Measurements from ENCODE around the gene GDA. TPM values are rescaled to one million over a fixed set of nuclear protein-coding genes. Genes with fewer than 3 reads are reported as not detected.

GDA gene
- total RNA-seq, 1 experiment from 2014 or later: 49.4 TPM

GRCh38 chr9:72292256-72292682 lies 143.0 kb downstream of the GDA start:
- H3K4me3 ChIP-seq (replicated peaks in 1 of 2; ENCODE audit: low read depth in 1 of 2, low read length in 2 of 2): no peak overlapping the region
- intact Hi-C loops (cut with micrococcal nuclease): loop anchor here (1.0 to 5.0 kb wide), 4 partner anchors 73 to 461 kb away; partner anchors contain the start of gene ZFAND5
- no peaks in the 10 kb centered on the region for H3K9me2 ChIP-seq (ENCODE audit: insufficient read depth)
- H3K9ac ChIP-seq (ENCODE audit: low read length): no peak overlapping the region
- peak overlapping the region; percentile 99 for H2AFZ ChIP-seq (ENCODE audit: low read depth, low read length, poor library complexity, severe bottlenecking)
- no peaks in the 10 kb centered on the region for H3K9me3 ChIP-seq (ENCODE audit: control insufficient read depth in 1 of 2, insufficient read depth in 1 of 2, low read depth in 1 of 2, low read length in 2 of 2)
- peak overlapping the region; percentile 32 for H3K4me2 ChIP-seq (ENCODE audit: low read length)
- no peaks in the 10 kb centered on the region for H3K36me3 ChIP-seq (ENCODE audit: control insufficient read depth in 1 of 2, insufficient read depth in 2 of 2, low read length in 2 of 2)
- H3K4me1 ChIP-seq (ENCODE audit: control insufficient read depth in 1 of 2, insufficient read depth in 2 of 2, low read length in 2 of 2): peaks cover 0 to 20% of the 10 kb centered on the region in 2 experiments; a peak in 3 of 4 replicates
- RAD21 ChIA-PET (ENCODE audit: low non-redundant PET in 1 of 2, low total read pairs in 2 of 2, uncharacterized antibody in 2 of 2, unreplicated experiment in 2 of 2): interaction anchor here in 1 of 2 experiments (0.9 kb wide), 1 partner anchor 460 kb away, joined by 3 read pairs; no protein-coding TSS in a partner anchor
- ATAC-seq: peak; percentile 72
- CTCF ChIA-PET: interaction anchor here (0.9 to 1.9 kb wide), 6 partner anchors 11 to 530 kb away, joined by 3 to 11 read pairs (median 5); no protein-coding TSS in a partner anchor
- no peaks in the 10 kb centered on the region for H3K79me2 ChIP-seq (ENCODE audit: insufficient read depth, low read length)
- H3K27me3 ChIP-seq (ENCODE audit: insufficient read depth, low read length): no peaks in the 10 kb centered on the region
- POLR2A ChIA-PET: interaction anchor here (0.8 to 2.7 kb wide), 2 partner anchors 13 to 227 kb away, joined by 3 to 10 read pairs; no protein-coding TSS in a partner anchor
- TF ChIP-seq SRF (IDR thresholded peaks at IDR 0.05; ENCODE audit: low read depth) (peak; percentile 34; the same call in 1 of the 2 replicates), CTCF (IDR thresholded peaks at IDR 0.05 in 2 of 3, conservative IDR thresholded peaks at IDR 0.05 in 1 of 3; ENCODE audit: borderline replicate concordance in 1 of 3, insufficient read depth in 1 of 3, low read depth in 2 of 3, low read length in 2 of 3) (peak; percentile 41 to 72 (median 61); a peak in 4 of 6 replicates), RAD21 (IDR thresholded peaks at IDR 0.05; ENCODE audit: low read depth) (peak; percentile 81), SP1 (IDR thresholded peaks at IDR 0.05; ENCODE audit: low read depth) (no peak)
- DNase-seq (ENCODE audit: low read depth, low spot score): no peak
- no TSS peak for BruUV-seq (replicated peaks)
- H4K20me1 ChIP-seq (ENCODE audit: insufficient read depth): no peaks in the 10 kb centered on the region
- no peak overlapping the region for H3K27ac ChIP-seq (ENCODE audit: low read depth, low read length)

- Histone ChIP-seq H3K4me3 (replicated peaks in 1 of 2; ENCODE audit: low read depth in 1 of 2, low read length in 2 of 2) (no peak overlapping the region), H3K79me2 (ENCODE audit: insufficient read depth, low read length) (no peaks in the 10 kb centered on the region), H3K27me3 (ENCODE audit: insufficient read depth, low read length) (no peaks in the 10 kb centered on the region), H3K27ac (ENCODE audit: low read depth, low read length) (no peak overlapping the region), H3K36me3 (ENCODE audit: control insufficient read depth in 1 of 2, insufficient read depth in 2 of 2, low read length in 2 of 2) (no peaks in the 10 kb centered on the region), H4K20me1 (ENCODE audit: insufficient read depth) (no peaks in the 10 kb centered on the region), H3K9me3 (ENCODE audit: control insufficient read depth in 1 of 2, insufficient read depth in 1 of 2, low read depth in 1 of 2, low read length in 2 of 2) (no peaks in the 10 kb centered on the region), H3K9ac (ENCODE audit: low read length) (no peak overlapping the region), H3K4me2 (ENCODE audit: low read length) (no peak overlapping the region), H3K4me1 (ENCODE audit: control insufficient read depth in 1 of 2, insufficient read depth in 2 of 2, low read length in 2 of 2) (peaks cover 0 to 20% of the 10 kb centered on the region in 2 experiments; a peak in 3 of 4 replicates), H2AFZ (ENCODE audit: low read depth, low read length, poor library complexity, severe bottlenecking) (peak overlapping the region; percentile 99), H3K9me2 (ENCODE audit: insufficient read depth) (no peaks in the 10 kb centered on the region)
- ChIA-PET CTCF (interaction anchor here (0.9 to 1.9 kb wide), 6 partner anchors 12 to 529 kb away, joined by 3 to 11 read pairs (median 5); no protein-coding TSS in a partner anchor), RAD21 (ENCODE audit: low non-redundant PET in 1 of 2, low total read pairs in 2 of 2, uncharacterized antibody in 2 of 2, unreplicated experiment in 2 of 2) (no interaction called here), POLR2A (interaction anchor here (2.7 kb wide), 1 partner anchor 12 kb away, joined by 10 read pairs; no protein-coding TSS in a partner anchor)
- TF ChIP-seq CEBPB (IDR thresholded peaks at IDR 0.05; ENCODE audit: low read depth) (peak; percentile 81), SIN3A (IDR thresholded peaks at IDR 0.05; ENCODE audit: low read depth) (no peak)
- DNase-seq (ENCODE audit: low read depth, low spot score): no peak
- intact Hi-C loops (cut with micrococcal nuclease): loop anchor here (1.0 to 5.0 kb wide), 4 partner anchors 72 to 460 kb away; partner anchors contain the start of gene ZFAND5
- no peak for ATAC-seq
- no TSS peak for BruUV-seq (replicated peaks)
Measured at GRCh38 chr9:72292874-72293607, 143.8 kb downstream of the GDA start.
